ENCODE measurements around the gene TOX2.

TOX2 gene

GRCh38 chr20:44028868-44029847 lies 114.5 kb downstream of the TOX2 start:
- no peak overlapping the region for H3K4me3 ChIP-seq (replicated peaks; ENCODE audit: low read depth, low read length)
- no peak for TF ChIP-seq CTCF (IDR thresholded peaks at IDR 0.05; ENCODE audit: low read length, missing control alignments)
- no peak for DNase-seq (ENCODE audit: low read depth)

GRCh38 chr20:44029848-44030230 lies 115.2 kb downstream of the TOX2 start:
- no peak for TF ChIP-seq CTCF (IDR thresholded peaks at IDR 0.05; ENCODE audit: low read length, missing control alignments)
- no peak overlapping the region for H3K4me3 ChIP-seq (replicated peaks; ENCODE audit: low read depth, low read length)
- DNase-seq (ENCODE audit: low read depth): no peak

- DNase-seq (ENCODE audit: low read depth): no peak
- H3K4me3 ChIP-seq (replicated peaks; ENCODE audit: low read depth, low read length): no peak overlapping the region
- TF ChIP-seq CTCF (IDR thresholded peaks at IDR 0.05; ENCODE audit: low read length, missing control alignments): no peak
These were observed 115.7 kb downstream of the TOX2 start for GRCh38 chr20:44030394-44030793.

- DNase-seq (ENCODE audit: low read depth): no peak
- no peak overlapping the region for H3K4me3 ChIP-seq (replicated peaks; ENCODE audit: low read depth, low read length)
- no peak for TF ChIP-seq CTCF (IDR thresholded peaks at IDR 0.05; ENCODE audit: low read length, missing control alignments)
These were observed 116.4 kb downstream of the TOX2 start for GRCh38 chr20:44031001-44031574.

- no peak for DNase-seq (ENCODE audit: low read depth)
- no peak overlapping the region for H3K4me3 ChIP-seq (replicated peaks; ENCODE audit: low read depth, low read length)
- TF ChIP-seq CTCF (IDR thresholded peaks at IDR 0.05; ENCODE audit: low read length, missing control alignments): no peak
These were observed 117.3 kb downstream of the TOX2 start for GRCh38 chr20:44031781-44032582.

GRCh38 chr20:44032583-44033331 lies 118.1 kb downstream of the TOX2 start:
- TF ChIP-seq CTCF (IDR thresholded peaks at IDR 0.05; ENCODE audit: low read length, missing control alignments): no peak
- no peak for DNase-seq (ENCODE audit: low read depth)
- H3K4me3 ChIP-seq (replicated peaks; ENCODE audit: low read depth, low read length): no peak overlapping the region
